SHP77 treated with DMSO at 0.1 percent for 48 hours (cell line): ENCODE data around the gene VWDE.

Source experiments
- DNase-seq: peaks from one replicate; lab custom pipeline; 2025; lab: John Stamatoyannopoulos, UW

Gene VWDE

DNA sequence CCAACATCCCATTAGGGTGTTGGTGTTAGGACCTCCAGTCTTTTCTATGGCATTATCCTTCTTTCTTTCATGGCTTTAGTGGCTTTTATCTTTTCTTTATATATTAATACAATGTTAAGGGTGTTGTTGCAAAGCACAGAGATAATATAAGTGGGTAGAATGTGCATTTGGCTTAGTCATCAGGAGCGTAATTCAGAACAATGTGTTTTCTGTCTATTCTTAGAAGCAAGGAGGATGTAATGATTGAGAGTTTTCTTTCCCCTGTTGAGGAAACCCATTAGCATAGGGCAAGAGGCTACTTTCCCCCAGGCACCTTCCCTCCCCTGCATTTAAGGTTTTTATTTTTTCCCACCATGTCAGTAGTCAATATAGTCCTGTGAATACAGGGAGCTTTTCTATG, 112.9 kb downstream of the VWDE start:
- DNase-seq: no peak

DNA sequence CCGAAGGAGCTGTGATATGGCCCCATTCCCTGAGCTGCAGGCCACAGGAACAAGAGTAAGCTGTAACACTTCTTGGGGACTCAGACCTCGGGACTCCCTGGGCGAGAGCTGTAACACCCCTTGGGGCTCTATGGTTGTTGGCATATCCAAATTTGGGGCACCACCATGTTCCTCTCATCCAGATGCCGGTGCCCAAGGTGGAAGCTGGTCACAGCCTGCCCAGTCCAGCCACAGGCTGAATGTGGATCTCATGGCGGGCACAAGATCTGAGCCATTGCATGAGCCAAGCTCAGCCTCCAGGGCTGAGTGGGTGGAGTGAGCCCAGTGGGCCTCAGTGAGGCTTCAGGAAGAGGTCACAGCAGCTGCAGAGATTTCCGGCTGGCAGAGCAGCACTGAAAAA, 113.7 kb downstream of the VWDE start:
- DNase-seq: no peak

DNA sequence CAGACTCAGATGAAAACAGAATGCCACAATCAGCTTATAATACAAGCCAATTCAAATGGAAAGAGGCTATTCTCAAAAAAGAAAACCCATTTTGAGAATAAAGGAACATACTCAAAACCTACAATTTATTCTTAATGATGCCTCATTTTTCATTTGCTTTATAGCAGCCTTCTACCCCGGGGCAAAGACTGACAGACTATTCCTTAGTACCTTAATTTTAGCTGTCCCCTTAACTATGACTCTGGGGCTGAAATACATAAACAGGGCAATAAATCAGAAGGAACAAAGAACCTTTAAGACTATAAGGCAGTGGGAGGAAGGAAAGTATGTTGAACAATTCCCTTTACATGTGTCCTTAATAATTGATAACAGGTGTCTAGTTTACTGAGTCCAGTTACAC, 115.8 kb downstream of the VWDE start:
- no peak for DNase-seq

DNA sequence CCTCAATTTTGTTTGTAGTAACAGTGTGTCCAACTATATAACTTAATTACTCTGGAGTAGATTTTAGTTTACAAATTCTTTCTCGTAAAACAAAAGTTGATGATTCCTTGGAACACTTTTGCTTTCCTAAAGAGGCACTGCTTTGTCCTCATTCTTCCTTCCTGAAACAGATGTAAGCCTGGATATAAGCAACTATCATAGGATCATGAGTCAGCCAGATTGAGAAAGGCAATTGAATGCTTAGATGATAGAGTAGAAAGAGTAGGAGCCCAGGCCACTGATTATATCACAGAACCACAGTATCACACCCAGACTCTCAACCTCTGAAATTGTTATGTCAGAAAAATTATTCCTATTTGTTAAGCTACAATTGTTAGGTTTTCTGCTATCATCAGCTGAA, 122.6 kb downstream of the VWDE start:
- DNase-seq: no peak
